PC-3 (cell line): ENCODE results near the gene AK8. TPM values are rescaled to one million over a fixed set of nuclear protein-coding genes. Genes with fewer than 3 reads are reported as not detected.

Experiments used
- ATAC-seq: fragments of 200-7000 bp; cut with Tn5 transposase; 2 replicates; pipeline ENCODE4 v1.9.1; 2020; ENCODE audit warnings: mild to moderate bottlenecking, moderate library complexity
- BruUV-seq: library from RNA; stranded (reverse); fragments of 400-500 nt; replicated peaks from 2 replicates; lab custom pipeline; 2021; lab: Mats Ljungman, UMichigan
- CTCF ChIA-PET: fragments of 300-600 bp; sonication (Branson Sonifier 250); formaldehyde crosslinking; loops from one replicate; lab custom pipeline; 2022; ENCODE audit warnings: antibody characterized with exemption; lab: Charles Lee
- POLR2A ChIA-PET: fragments of 300-600 bp; sonication (Branson Sonifier 250); formaldehyde crosslinking; loops from one replicate; lab custom pipeline; 2022; ENCODE audit warnings: antibody characterized with exemption; ENCODE audit not compliant: unreplicated experiment; lab: Charles Lee
- DNase-seq: peaks from one replicate; pipeline ENCODE4 v3.0.0-alpha.2; 2015
- H2AFZ ChIP-seq: fragments of 300-600 bp; sonication (generic); 2 replicates; pipeline ENCODE4 v1.6.0; 2016; ENCODE audit warnings: antibody characterized with exemption, low read length
- H3F3A ChIP-seq: fragments of 300-600 bp; sonication (generic); one replicate; pipeline ENCODE4 v1.6.0; 2017; ENCODE audit warnings: antibody characterized with exemption, low read length, control low read depth, mild to moderate bottlenecking; ENCODE audit not compliant: unreplicated experiment
- H3K27ac ChIP-seq: fragments of 300-600 bp; sonication (generic); 2 replicates; pipeline ENCODE4 v1.5.1; 2016; ENCODE audit warnings: mild to moderate bottlenecking, low read length
- H3K27me3 ChIP-seq: fragments of 300-600 bp; sonication (generic); 2 replicates; pipeline ENCODE4 v1.6.1; 2016; ENCODE audit warnings: low read length, mixed read lengths
- H3K36me3 ChIP-seq: fragments of 300-600 bp; sonication (generic); 2 replicates; pipeline ENCODE4 v1.6.1; 2016; ENCODE audit warnings: low read depth, mixed run types, low read length, mixed read lengths
- H3K4me1 ChIP-seq: fragments of 300-600 bp; sonication (generic); 2 replicates; pipeline ENCODE4 v1.5.1; 2016; ENCODE audit warnings: low read length; ENCODE audit not compliant: insufficient read depth
- H3K4me2 ChIP-seq: fragments of 300-600 bp; sonication (generic); 2 replicates; pipeline ENCODE4 v1.6.0; 2016; ENCODE audit warnings: low read length
- H3K4me3 ChIP-seq: fragments of 300-600 bp; sonication (generic); 2 replicates; pipeline ENCODE4 v1.5.1; 2016; ENCODE audit warnings: mild to moderate bottlenecking, low read length, mixed read lengths
- H3K79me2 ChIP-seq: fragments of 300-600 bp; sonication (generic); 2 replicates; pipeline ENCODE4 v1.6.1; 2017; ENCODE audit warnings: low read length, mixed read lengths
- H3K9ac ChIP-seq: fragments of 300-600 bp; sonication (generic); 2 replicates; pipeline ENCODE4 v1.6.0; 2016; ENCODE audit warnings: mild to moderate bottlenecking, low read length
- H3K9me2 ChIP-seq: fragments of 300-600 bp; sonication (generic); replicated peaks from 2 replicates; pipeline ENCODE4 v1.6.1; 2016; ENCODE audit warnings: mixed run types, low read length, mixed read lengths
- H3K9me3 ChIP-seq: fragments of 300-600 bp; sonication (generic); 2 replicates; pipeline ENCODE4 v1.6.1; 2016; ENCODE audit warnings: low read length, mixed read lengths
- H4K20me1 ChIP-seq: fragments of 300-600 bp; sonication (generic); 2 replicates; pipeline ENCODE4 v1.6.1; 2016; ENCODE audit warnings: low read length, mixed read lengths
- EZH2 ChIP-seq: fragments of 300-600 bp; sonication (generic); IDR thresholded peaks from one replicate; pipeline ENCODE4 v1.6.1; 2017; ENCODE audit warnings: antibody characterized with exemption, mild to moderate bottlenecking, low read length; ENCODE audit not compliant: unreplicated experiment
- EZH2phosphoT487 ChIP-seq: fragments of 300-600 bp; sonication (generic); IDR thresholded peaks from 2 replicates; pipeline ENCODE4 v1.6.1; 2018; ENCODE audit warnings: mild to moderate bottlenecking, antibody characterized with exemption, low read length, borderline replicate concordance
- intact Hi-C: fragments of 100-400 bp; cut with micrococcal nuclease; formaldehyde crosslinking; loops from 2 replicates; pipeline ENCODE4 v1.9.0; 2023
- total RNA-seq: library from RNA; depleted of rRNA; stranded (reverse); fragments of >200 nt; gene quantifications from 2 replicates; pipeline ENCODE4 v1.2.3, GENCODE V29; 2014
- TF ChIP-seq, protein P1 (sequence below): fragments of 300-600 bp; sonication (generic); conservative IDR thresholded peaks from 2 replicates; pipeline ENCODE4 v1.5.1; 2017; ENCODE audit warnings: antibody characterized with exemption, low read depth, mild to moderate bottlenecking, low read length

The AK8 gene
- total RNA-seq, 1 experiment from 2014 or later = 0.55 TPM

DNA sequence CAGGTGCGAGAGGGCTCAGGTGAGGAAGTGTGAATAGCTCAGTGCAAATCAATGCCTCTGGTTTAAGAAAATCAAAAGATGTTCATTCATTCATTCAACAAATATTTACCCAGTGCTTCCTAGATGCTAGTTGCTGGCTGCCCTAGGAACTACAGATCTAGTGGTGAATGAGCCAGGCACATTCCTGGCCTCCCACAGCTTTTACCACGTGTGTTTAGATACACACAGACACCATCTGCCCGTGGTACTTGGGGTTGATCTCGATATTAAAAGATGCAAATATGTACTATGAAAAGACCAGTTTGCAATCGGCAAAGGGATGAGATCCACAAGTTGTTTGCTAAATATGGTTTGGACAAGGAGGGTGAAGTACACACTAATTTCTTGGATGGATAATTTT lies 129.6 kb downstream of the AK8 start:
- no peaks in the 10 kb centered on the region for H3K9me2 ChIP-seq
- BruUV-seq = no TSS peak
- H3K4me2 ChIP-seq = no peak overlapping the region
- ChIA-PET CTCF (no interaction called here), POLR2A (no interaction called here)
- H3K4me3 ChIP-seq = no peak overlapping the region
- H3K79me2 ChIP-seq = no peaks in the 10 kb centered on the region
- H4K20me1 ChIP-seq = no peaks in the 10 kb centered on the region
- H3K4me1 ChIP-seq = no peaks in the 10 kb centered on the region
- TF ChIP-seq EZH2 (no peak), EZH2phosphoT487 (no peak)
- TF ChIP-seq, protein P1, sequence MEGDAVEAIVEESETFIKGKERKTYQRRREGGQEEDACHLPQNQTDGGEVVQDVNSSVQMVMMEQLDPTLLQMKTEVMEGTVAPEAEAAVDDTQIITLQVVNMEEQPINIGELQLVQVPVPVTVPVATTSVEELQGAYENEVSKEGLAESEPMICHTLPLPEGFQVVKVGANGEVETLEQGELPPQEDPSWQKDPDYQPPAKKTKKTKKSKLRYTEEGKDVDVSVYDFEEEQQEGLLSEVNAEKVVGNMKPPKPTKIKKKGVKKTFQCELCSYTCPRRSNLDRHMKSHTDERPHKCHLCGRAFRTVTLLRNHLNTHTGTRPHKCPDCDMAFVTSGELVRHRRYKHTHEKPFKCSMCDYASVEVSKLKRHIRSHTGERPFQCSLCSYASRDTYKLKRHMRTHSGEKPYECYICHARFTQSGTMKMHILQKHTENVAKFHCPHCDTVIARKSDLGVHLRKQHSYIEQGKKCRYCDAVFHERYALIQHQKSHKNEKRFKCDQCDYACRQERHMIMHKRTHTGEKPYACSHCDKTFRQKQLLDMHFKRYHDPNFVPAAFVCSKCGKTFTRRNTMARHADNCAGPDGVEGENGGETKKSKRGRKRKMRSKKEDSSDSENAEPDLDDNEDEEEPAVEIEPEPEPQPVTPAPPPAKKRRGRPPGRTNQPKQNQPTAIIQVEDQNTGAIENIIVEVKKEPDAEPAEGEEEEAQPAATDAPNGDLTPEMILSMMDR = no peak
- H2AFZ ChIP-seq = no peak overlapping the region
- H3K27ac ChIP-seq = no peak overlapping the region
- H3F3A ChIP-seq = no peaks in the 10 kb centered on the region
- H3K9ac ChIP-seq = no peak overlapping the region
- no peaks in the 10 kb centered on the region for H3K36me3 ChIP-seq
- intact Hi-C loops = no loop called here
- no peak for DNase-seq
- H3K27me3 ChIP-seq = peaks cover 9% of the 10 kb centered on the region; the same call in 1 of the 2 replicates
- no peaks in the 10 kb centered on the region for H3K9me3 ChIP-seq
- ATAC-seq = no peak

DNA sequence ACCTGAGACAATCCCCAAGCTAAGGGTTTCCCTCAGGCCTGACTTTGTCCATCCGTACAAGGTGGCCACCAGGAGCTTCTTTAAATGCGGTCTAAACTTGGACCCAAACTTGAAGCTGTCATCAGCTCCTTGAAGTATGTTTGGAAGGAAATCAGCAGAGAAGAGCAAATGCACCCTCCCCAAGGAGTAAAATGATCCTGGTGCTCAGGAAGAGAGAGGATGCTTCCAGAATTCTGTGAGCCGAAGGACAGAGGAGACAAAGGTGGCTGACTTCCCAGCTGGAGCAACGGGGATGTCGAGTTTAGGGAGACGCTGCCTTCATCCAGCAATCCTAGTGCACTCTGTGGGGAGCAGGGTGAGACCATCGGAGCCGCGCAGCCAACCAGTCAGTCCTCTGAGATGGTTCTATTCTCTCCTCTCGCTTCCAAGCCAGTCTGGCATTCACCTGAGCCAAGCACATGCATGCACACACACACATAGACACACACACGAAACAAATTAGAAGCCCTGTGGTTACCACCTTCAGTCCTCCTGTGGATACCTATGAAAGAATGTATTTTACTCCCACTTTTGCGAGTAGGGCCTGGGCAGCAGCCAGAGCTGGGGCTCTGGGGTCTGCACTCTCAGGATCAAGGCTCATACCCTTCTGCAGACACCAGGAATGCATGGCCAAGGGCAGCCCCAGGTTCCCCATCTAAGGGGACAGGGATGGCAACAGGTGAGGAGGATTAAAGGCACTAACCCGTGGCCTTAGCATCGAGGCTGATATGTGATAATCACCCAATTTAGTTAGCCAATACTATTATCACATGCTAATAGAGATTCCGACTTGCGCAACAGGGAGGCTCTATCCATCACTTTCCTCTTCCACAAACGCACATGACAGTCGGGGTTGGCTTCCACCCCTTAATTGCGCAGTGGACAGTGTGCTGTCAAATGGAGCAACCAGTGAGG lies 132.1 kb downstream of the AK8 start:
- Histone ChIP-seq H3K4me2 (no peak overlapping the region), H3K4me3 (no peak overlapping the region), H2AFZ (no peak overlapping the region), H3K79me2 (no peaks in the 10 kb centered on the region), H3K9ac (no peak overlapping the region), H3K36me3 (no peaks in the 10 kb centered on the region), H3K27ac (no peak overlapping the region), H3K9me2 (no peaks in the 10 kb centered on the region), H3K4me1 (no peaks in the 10 kb centered on the region), H3K27me3 (peaks cover 15% of the 10 kb centered on the region; the same call in 1 of the 2 replicates), H3K9me3 (no peaks in the 10 kb centered on the region), H3F3A (no peaks in the 10 kb centered on the region), H4K20me1 (no peaks in the 10 kb centered on the region)
- BruUV-seq = no TSS peak
- ChIA-PET CTCF (no interaction called here), POLR2A (no interaction called here)
- intact Hi-C loops = no loop called here
- TF ChIP-seq, protein P1 = no peak
- no peak for TF ChIP-seq EZH2
- no peak for TF ChIP-seq EZH2phosphoT487
- no peak for DNase-seq
- no peak for ATAC-seq
